ENCODE results near the gene TSHZ3.

TSHZ3 gene, protein sequence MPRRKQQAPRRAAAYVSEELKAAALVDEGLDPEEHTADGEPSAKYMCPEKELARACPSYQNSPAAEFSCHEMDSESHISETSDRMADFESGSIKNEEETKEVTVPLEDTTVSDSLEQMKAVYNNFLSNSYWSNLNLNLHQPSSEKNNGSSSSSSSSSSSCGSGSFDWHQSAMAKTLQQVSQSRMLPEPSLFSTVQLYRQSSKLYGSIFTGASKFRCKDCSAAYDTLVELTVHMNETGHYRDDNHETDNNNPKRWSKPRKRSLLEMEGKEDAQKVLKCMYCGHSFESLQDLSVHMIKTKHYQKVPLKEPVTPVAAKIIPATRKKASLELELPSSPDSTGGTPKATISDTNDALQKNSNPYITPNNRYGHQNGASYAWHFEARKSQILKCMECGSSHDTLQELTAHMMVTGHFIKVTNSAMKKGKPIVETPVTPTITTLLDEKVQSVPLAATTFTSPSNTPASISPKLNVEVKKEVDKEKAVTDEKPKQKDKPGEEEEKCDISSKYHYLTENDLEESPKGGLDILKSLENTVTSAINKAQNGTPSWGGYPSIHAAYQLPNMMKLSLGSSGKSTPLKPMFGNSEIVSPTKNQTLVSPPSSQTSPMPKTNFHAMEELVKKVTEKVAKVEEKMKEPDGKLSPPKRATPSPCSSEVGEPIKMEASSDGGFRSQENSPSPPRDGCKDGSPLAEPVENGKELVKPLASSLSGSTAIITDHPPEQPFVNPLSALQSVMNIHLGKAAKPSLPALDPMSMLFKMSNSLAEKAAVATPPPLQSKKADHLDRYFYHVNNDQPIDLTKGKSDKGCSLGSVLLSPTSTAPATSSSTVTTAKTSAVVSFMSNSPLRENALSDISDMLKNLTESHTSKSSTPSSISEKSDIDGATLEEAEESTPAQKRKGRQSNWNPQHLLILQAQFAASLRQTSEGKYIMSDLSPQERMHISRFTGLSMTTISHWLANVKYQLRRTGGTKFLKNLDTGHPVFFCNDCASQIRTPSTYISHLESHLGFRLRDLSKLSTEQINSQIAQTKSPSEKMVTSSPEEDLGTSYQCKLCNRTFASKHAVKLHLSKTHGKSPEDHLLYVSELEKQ

DNA sequence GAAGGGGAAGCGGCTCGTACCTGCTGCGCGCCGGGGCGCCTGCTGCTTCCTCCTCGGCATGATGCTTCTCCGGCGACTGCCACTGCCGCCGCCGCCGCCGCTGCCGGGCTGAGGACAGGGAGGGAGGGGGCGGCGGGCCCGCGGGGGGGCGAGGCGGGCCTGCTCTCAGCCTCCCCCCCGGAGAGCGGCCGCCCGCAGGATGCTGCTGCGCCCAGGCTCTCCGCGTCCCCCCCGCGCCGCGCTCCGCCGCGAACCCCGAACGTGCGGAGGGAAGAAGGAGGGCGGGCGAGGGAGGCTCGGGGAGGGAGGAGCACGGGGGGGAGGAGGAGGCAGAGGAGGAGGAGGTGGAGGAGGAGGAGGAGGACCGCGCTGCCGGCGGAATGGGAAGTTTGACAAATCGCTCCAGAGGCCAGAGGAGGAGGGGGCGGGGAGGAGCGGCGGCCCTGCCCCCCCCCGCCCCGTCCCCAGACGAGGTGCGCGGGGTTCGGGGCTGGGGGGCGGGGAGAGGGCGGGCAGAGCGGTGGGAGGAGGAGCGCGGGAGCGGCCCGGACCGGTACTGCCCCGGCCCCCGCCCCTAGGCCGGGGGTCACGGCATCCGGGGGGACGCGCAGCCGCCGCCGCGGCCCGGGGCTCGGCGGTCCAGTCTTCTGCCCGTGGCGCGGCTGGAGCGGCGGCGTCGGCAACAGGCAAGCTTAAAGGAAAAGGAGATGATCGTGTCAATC is at the start of gene TSHZ3:
TSHZ3 (minus strand) TSS at position 277 of the 722 bp plus-strand sequence; CDS start at position 60, 217 bp downstream.
- FAIRE-seq: no peak
- DNase-seq (ENCODE audit: insufficient read length, low spot score): no peak

DNA sequence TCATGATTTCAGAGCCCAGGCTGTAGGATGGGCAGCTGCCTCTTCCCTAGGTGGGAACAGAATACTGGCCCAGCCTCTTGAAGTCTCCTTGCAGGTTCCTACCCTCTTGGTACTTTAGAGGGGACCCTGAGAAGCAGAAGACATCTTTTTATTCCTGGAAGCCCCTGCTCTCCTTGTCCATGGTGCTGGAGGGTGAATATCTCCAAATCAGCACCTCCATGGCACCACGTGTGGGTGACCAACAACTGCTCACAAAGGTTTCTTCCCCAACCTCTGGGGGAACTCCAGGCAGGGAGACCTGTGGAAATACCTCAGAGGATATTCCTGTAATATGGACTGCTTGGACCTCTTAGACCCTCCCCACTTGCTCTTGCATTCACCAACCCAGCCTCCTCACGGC is 48.1 kb upstream of the TSHZ3 start:
- DNase-seq (ENCODE audit: insufficient read length, low spot score): no peak
- FAIRE-seq: no peak

DNA sequence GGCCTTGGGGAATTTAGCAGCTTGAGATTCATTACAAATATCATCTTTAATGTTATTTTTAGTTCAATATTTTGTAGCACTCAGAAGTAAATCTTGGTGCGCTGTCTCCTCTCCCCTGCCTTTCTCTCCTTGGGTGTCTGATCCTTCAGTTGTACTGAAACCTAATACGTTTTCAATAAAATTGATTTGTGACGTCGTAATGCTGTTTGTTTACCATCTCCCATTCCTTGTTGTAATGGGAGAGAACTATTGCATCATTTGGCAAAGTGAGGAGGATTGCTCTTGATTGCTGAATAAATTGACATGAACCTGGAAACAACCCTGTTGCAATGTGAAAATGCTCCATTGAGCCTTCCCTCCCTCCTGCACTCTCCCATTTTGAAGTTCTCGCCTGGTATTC is 43.2 kb upstream of the TSHZ3 start:
- FAIRE-seq (no peak), DNase-seq (ENCODE audit: insufficient read length, low spot score) (no peak)

DNA sequence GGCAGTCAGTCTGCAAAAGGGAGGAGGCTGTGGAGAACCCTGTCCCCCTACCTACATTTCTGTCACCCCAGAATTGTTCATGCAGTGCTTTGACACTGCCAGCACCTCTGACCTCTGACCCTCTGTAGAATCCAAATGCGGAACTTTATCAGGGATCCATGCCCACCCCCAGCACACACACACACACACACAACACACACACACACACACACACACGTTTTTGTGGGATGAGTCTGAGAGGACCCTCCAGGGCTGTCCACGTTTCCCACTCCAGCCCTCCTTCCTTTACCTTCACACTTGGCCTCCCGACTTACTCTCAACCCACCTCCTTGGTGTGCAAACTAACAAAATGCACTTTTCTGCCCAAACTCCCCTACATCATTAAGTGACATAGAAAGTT is 42.3 kb upstream of the TSHZ3 start:
- no peak for DNase-seq (ENCODE audit: insufficient read length, low spot score)
- no peak for FAIRE-seq

DNA sequence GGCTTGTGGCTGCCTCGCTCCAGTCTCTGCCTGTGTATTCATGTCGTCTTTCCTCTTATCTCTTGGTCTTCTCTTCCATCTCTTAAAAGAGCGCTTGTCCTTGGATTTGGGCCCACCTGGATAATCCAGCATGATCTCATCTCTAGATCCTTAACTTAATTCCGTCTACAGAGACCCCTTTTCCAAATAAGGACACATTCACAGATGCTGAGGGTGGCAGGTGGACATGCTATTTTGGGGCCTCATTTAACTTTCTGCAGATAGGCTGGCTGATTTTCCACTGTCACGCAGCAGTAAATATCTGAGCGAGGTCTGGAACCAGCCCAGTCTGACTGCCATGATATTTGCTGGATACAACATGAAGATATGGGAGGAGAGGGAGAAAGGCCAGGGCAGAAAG is 41.5 kb upstream of the TSHZ3 start:
- FAIRE-seq (no peak), DNase-seq (ENCODE audit: insufficient read length, low spot score) (no peak)

DNA sequence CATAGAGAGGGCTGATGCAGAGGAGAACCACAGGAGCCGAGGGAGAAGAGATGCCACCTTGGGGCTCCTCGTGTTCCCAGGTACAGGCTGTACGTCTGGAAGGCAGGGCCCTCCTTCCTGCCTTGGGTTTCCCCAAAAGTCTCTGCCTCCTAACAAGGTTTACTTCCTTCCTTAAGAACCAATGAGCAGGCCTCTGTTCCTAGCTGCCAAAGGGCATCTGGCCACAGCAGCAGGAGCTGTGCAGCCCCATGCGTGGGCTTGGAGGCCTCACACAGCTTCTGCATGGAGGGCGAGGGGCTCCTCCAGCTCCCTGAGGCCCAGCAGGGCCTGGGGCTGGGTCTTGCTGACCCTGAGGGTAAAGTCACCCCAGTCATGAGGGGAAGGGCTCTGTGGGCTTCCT is 40.6 kb upstream of the TSHZ3 start:
- no peak for FAIRE-seq

DNA sequence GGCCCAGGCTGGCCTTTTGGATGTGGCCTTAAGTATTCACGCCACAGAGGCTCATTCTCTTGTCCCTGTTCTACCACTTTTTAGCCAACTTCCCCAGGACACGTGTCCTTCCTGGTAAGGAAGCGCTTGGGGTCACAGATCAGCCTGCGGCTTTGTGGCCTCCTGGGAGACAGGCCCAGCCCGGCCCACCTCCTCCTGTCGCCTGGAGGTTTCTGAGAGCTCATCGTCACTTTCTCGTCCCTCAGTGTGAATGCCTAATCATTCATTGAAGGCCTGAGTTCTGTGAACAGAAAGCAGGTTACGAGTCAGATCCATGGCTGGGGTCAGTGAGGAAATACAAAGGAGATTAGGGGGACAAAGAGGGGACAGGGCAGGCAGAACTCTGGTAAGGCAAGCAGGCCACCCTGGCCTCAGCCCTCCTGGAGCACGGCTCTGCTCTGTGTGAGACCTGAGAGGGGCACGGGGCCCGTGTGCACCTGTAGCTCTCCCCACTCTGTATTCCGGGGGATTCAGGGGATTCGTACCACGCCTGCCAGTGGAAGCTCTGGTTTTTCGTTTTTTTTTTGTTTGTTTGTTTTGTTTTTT is 38.6 kb upstream of the TSHZ3 start:
- no peak for DNase-seq (ENCODE audit: insufficient read length, low spot score)
- FAIRE-seq: no peak

More for the DNA sequence above, 40.6 kb upstream of the TSHZ3 start:
- no peak for DNase-seq (ENCODE audit: insufficient read length, low spot score)

DNA sequence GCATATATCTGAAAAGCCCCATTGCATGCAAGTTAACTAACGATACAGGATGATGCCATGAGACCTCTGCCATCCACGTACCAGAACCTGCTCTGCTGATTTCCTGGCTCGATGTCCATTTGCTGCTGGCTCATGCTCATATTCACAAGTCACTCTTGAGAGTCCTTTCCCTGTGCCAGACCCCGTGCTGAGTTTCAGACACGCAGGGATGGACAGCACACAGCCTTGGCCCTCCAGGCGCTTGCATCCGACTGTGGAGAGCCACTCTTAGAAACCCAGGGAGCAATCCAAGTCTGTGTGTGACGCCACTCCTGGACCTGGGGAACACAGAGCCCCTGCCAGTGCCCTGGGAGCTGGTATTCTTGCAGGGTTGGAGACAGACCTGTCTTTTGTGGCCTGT is 37.6 kb upstream of the TSHZ3 start:
- no peak for FAIRE-seq

DNA sequence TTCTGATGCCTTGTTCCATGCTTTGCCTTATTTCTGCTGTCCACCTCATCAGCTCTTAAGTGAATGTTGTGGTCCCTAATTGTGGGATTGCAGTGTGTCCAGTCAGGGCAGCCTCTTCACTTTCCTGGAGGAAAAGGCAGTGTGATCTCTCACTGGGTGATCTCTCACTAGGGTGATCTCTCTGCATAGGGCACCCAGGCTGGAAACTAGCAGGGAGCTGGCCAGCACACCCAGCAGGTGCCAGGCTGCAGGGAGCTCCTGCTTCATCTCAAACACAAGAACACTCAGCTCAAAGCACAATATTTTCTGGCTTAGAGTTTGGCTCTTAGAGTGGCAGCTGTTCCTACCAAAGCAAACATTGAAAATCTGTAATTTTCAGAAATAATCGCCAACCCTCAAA is 36.5 kb upstream of the TSHZ3 start:
- FAIRE-seq (no peak), DNase-seq (ENCODE audit: insufficient read length, low spot score) (no peak)

More for the DNA sequence above, 37.6 kb upstream of the TSHZ3 start:
- no peak for DNase-seq (ENCODE audit: insufficient read length, low spot score)

DNA sequence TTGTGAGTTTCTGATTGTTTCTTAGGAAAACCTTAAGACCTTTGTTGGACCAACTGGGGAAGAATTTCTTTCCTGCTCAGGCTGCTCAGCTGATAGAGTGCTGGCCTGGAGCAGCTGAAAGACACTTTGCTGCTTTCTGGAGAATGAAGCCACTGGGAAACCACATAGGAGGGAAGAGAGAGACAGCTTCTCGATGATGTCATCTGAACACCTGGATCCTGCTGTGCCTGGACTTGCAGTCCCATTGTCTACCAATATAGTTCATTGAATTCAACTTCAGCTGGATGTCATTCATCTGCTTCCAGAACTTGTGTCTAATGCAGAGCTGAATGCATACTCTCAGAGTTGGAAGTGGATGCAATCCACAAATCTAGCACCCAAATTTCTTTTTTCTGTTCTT is 34.3 kb upstream of the TSHZ3 start:
- DNase-seq (ENCODE audit: insufficient read length, low spot score): no peak
- FAIRE-seq: no peak

DNA sequence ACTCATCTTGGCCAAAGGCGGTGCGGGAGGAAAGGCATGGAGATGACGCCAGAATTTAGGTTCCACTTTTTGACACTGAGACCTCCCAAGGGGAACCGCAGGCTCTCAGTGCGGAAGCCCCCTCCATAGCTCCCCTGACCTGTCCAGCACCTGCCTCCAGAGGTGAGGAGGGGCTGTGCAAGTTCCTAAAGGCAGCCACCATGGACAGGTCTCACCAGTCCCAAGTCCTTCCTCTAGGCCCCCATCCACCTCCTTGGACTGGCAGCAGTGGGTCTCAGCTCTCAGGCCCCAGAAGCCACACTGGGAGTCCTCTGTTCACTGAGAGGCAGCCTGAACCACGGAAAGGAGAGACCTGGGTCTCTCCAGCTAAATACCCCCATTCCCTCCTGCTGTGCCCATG is 31.6 kb upstream of the TSHZ3 start:
- no peak for FAIRE-seq
- no peak for DNase-seq (ENCODE audit: insufficient read length, low spot score)

DNA sequence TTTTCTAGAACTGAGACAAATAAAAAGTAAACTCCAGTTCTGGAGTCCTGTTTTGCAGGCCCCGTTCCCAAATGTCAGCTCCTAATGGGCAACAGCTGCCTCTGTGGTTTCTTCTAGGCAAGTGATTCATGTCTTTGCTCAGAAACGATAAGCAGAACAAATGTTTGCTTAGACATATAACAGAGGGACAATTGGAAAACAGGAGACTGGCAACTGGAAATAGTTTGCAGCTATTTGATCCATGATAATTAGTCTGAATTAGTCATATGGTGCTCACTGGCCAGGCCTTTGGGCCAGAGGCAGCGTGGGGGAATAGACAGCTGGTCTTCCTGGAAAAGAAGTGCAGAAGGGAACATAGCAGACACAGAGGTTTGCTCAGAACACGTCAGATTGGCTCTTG is 29.2 kb upstream of the TSHZ3 start:
- no peak for DNase-seq (ENCODE audit: insufficient read length, low spot score)
- no peak for FAIRE-seq

DNA sequence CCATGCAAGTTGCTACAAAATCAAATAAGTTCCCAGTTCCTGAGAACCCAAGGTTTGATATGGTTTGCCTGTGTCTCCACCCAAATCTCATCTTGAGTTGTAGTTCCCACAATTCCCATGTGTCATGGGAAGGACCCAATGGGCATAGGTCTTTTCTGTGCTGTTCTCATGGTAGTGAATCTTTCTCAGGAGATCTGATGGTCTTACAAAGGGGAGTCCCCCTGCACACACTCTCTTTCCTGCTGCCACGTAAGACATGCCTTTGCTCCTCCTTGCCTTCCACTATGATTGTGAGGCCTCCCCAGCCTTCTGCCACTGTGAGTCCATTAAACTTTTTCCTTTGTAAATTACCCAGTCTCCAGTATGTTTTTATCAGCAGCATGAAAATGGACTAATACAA is 28.5 kb upstream of the TSHZ3 start:
- DNase-seq (ENCODE audit: insufficient read length, low spot score) (no peak), FAIRE-seq (no peak)

DNA sequence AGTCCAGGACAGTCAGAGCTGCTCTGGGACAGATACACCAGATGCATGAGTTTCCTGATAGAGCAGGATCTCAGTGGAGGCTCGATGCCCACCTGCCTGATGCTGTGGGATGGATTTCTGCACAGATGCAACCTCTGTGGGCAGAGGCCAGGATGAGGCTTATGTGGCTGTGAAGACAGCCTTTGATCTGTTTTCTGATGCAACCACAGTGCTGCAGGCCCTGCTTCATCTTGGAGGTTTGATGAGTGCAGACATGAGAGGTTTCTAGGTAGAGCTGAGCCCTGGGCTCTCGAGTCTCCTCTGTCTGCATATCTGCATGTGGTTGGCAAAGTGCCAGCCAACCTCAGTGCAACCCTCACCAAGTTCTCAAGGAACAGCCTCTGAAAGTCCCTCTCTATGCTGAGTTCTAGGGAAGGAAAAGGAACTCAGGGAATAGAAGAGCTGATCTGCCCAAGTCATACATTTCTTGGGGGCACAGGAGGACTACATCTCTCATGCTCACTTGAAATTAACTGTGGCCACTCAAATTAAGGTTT is 23.1 kb upstream of the TSHZ3 start:
- DNase-seq (ENCODE audit: insufficient read length, low spot score): no peak
- no peak for FAIRE-seq

DNA sequence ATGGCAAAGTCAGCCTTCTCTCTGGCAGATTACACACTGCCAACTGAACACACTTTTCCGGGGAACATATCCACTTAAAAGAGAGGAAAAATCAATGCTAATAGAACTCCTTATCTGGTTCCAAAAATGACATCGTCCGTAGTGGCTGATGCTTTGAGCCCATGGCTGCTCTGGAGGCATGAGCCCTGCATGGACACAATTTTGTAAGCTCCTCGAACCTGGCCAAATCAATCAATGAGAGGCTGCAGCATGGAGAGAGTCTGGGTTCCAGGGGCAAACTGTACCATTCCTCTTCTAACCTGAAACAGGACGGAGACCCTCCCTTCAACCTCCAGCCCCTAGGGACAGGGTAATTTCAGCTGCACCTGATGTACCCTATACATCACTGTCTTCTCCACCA is 21.0 kb upstream of the TSHZ3 start:
- DNase-seq (ENCODE audit: insufficient read length, low spot score): no peak
- no peak for FAIRE-seq

DNA sequence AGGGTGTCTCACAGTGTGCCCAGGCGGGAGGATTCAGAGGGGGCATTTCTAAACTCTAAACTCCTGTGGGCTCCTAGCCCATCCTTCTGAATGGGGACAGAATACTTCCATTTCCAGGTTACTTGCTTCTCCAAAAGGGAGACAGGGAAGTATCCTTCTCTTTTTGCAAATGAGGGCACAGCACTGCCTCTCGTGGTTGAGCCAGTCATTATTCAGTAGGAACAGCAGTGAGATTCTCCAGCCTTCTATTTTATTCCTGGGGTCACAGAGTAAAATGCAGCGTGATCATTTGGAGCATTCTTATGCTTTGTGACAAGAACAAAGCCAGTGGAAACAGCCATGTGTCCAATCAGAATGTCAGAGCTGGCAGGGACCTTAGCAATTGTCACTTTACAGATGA is 15.7 kb upstream of the TSHZ3 start:
- no peak for DNase-seq (ENCODE audit: insufficient read length, low spot score)
- FAIRE-seq: no peak

DNA sequence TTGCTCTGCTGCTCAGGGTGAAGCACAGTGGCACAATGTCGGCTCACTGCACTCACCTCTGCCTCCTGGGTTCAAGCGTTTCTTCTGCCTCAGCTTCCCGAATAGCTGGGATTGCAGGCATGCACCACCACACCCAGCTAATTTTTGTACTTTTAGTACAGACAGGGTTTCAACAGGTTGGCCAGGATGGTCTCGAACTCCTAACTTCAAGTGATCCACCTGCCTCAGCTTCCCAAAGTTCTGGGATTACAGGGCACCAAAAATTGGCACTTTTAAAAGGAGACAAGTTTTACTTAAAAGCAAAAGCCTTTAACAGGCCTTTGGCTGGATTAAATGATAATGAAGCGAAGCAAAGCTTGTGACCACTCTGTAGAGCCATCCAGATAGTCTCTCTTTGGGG is 12.5 kb upstream of the TSHZ3 start:
- DNase-seq (ENCODE audit: insufficient read length, low spot score) (no peak), FAIRE-seq (no peak)

DNA sequence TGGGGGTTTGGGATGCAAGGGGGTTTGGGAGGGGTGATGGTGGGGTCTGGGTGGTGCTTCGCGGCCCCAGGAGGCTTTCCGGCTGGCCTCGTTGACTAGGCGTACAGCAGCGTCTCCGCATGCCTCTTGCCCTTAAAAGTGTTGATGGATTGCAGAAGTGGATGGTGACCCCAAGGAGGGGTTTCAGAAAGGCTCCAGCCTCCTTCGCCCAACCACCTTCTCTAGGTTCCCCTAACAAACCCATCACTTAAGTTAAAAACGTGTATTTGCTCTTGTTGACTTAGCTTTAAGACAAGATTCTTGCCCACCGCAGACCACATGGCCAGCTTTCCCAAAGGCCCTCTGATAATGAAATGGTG is 8.1 kb upstream of the TSHZ3 start:
- FAIRE-seq (no peak), DNase-seq (ENCODE audit: insufficient read length, low spot score) (no peak)

DNA sequence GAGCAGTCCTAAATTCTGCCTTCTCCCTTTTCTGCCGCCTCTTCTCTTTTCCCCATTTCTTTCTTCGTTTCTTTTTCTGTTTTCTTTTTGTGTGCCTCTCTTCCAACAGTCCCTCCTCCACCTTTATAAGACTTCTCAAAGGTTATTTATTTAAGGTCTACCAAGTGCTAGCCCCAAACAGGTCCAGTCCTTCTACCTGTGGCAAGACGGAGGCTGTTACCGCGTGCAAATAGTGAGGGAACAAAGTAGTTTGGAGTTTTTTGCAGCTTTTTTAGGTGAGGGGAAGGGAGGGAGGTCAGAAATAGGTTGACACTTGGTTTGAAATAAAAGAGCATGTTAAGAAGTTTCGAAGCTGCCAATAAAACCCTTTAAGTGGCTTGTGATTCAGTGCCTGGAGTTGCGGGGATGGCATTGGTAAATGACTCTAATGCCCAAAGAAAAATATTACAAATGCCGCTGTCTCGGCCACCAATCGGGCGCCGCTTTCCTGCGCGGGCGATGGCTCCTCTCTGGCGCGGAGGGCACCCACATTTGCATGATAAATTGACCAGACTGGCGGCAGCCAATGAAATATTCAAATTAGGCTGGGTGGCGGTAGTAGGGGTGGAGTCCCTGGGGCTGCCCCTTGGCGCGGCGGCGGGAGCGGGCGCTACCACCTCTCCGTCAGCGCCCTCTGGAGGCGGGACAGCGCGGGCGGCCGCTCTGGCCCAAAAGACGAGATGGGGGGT is 7.5 kb upstream of the TSHZ3 start:
- FAIRE-seq (no peak), DNase-seq (ENCODE audit: insufficient read length, low spot score) (no peak)
